Rectal smooth muscle tissue (tissue), 1 donor: ENCODE measurements around the gene MTA2.
"Not testable (repeated sequence)": the region's sequence is repeated elsewhere in the genome, so short reads cannot be mapped to it uniquely, and the experiment has no call there.

Source experiments
- H3K27ac ChIP-seq: one replicate; pipeline ENCODE4 v1.7.0; 2013; ENCODE audit warnings: low read depth, low read length, inconsistent platforms
- H3K27me3 ChIP-seq: one replicate; pipeline ENCODE4 v1.7.0; 2013; ENCODE audit warnings: low read length; ENCODE audit not compliant: control insufficient read depth, insufficient read depth
- H3K36me3 ChIP-seq: one replicate; pipeline ENCODE4 v1.7.0; 2013; ENCODE audit warnings: low read length; ENCODE audit not compliant: control insufficient read depth, insufficient read depth
- H3K4me1 ChIP-seq: one replicate; pipeline ENCODE4 v1.7.0; 2013; ENCODE audit warnings: low read length; ENCODE audit not compliant: control insufficient read depth, insufficient read depth
- H3K4me3 ChIP-seq: one replicate; pipeline ENCODE4 v1.7.0; 2013; ENCODE audit warnings: low read length
- H3K9ac ChIP-seq: one replicate; pipeline ENCODE4 v1.7.0; 2013; ENCODE audit warnings: low read length

The MTA2 gene

DNA sequence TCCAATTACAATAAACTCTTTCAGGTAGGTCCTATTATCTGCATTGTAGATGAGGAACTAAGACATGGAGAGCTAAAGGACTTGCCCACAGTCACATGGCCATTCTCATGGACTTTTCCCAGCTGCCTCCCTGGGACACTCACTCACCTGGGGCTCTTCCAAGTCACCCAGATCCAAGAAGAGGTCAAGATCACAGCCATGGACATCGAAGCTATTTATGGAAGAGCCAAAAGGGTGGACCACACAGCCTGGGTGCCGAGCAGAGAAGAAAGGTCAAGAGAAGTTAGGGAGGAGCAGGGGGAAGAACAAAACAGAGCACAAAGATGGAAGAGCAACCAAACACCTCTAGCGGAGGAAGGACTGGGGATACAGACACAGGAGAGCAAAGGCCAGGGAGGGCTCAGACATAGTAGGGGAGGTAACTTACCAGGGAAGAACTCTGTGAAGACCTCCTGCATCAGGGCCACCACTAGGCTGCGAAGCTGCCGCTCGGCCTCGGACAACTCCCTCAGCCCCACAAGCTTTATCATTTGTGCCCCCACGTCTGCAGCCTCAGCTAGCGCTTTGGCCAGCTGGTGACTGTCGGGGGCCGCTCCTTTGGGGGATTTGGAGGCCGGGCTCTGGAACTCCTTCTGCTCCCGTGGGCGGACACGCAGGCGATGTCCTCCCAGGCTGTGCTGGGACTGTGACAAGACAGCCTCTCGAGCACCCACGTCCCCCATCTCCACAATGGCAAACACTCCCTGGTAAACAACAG, 20.5 kb downstream of the MTA2 start:
- Histone ChIP-seq H3K36me3 (peaks cover 22% of the 10 kb centered on the region), H3K9ac (no peak overlapping the region), H3K4me3 (no peak overlapping the region), H3K27ac (no peak overlapping the region), H3K27me3 (no peaks in the 10 kb centered on the region), H3K4me1 (no peaks in the 10 kb centered on the region)

DNA sequence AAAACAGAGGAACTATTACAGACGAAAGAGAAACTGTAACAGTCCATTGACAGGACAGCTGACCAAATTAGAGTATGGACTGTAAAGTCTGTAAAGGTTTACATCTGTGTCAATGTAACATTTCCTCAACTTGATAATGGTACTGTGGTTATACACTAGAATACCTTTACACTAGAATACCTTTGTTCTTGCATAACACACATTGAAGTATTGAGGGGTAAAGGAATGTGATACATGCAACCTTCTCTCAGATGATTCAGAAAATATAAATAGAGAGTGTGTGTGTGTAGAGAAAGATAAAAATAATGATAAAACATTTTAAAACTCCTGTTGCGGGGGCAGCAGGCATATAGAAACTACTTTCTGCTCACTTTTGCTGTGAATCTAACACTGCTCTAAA, 22.4 kb downstream of the MTA2 start:
- no peak overlapping the region for H3K9ac ChIP-seq
- no peaks in the 10 kb centered on the region for H3K27me3 ChIP-seq
- no peak overlapping the region for H3K4me3 ChIP-seq
- no peak overlapping the region for H3K27ac ChIP-seq
- peaks cover 13% of the 10 kb centered on the region for H3K4me1 ChIP-seq
- peaks cover 19% of the 10 kb centered on the region for H3K36me3 ChIP-seq

DNA sequence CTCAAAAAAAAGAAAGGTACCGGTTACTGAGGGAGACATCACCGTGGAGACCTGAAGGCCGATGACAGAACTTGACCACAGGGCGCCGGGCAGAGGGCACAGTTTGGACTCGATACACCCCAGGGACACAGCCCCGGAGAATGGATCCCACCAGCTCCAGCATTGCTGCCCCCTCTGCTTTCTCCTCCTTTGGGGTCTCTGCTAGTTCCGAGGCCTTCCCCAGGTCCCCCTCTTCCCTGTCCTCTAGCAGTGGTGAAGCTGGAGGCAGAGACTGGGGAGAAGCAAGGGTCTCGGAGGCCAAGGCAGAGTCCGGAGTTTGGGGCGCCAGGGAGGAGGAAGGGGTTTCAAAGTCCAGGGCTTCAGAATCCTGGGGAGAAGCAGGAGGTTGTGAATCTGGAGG, 23.1 kb downstream of the MTA2 start:
- H3K4me3 ChIP-seq: no peak overlapping the region
- no peaks in the 10 kb centered on the region for H3K27me3 ChIP-seq
- peaks cover 14% of the 10 kb centered on the region for H3K4me1 ChIP-seq
- no peak overlapping the region for H3K9ac ChIP-seq
- H3K36me3 ChIP-seq: peaks cover 19% of the 10 kb centered on the region
- no peak overlapping the region for H3K27ac ChIP-seq

DNA sequence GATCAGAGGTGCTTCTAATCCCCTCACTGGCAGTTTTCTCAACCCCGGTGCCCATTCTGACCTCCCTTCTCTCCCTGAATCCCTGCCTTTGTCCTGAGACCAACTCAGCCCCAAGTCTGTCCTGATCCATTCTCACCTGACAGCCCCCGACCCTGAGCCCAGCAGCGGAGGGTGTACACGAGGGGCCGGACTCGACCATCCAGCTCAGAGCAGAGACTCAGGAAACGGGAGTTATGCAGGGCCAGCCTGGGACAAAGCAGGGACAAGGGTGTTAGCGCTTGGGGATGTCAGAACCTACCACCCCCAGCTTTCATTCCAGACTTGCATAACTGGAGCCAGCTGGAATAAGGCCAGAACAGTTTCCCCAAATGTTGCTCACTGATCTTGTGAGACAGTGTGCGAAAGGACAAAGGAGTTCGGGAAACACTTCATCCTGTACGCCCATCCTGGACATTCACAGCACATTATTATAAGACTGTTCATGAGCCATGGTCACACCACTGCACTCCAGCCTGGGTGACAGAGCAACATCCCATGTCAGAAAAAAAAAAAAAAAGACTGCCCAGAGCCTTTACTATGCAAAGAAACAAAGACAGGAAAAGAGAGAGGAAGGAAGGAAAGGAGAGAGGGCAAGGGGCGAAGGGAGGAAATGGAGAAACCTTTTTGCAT, 24.5 kb downstream of the MTA2 start:
- H3K4me1 ChIP-seq: peaks cover 19% of the 10 kb centered on the region
- H3K27ac ChIP-seq: no peak overlapping the region
- no peak overlapping the region for H3K9ac ChIP-seq
- no peaks in the 10 kb centered on the region for H3K27me3 ChIP-seq
- H3K4me3 ChIP-seq: no peak overlapping the region
- peaks cover 21% of the 10 kb centered on the region for H3K36me3 ChIP-seq

DNA sequence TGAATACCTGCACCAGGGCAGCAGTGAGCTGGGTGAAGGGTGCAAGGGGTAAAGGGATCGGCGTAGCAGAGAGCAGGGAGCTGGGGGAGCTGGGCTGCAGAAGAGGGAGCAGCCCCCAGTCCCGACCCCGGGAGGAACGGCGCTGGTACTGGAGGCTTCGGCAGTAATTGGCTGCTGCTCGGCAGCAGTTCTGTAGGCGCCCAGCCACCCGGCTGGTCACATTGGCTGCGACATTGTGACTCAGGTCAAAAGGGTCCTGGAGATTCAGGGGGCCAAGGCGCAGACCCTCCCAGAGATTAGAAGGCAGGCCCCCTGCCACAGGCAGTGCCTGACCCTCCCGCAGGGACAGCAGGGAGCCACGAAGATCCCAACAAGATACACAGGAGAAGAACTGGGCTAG, 25.8 kb downstream of the MTA2 start:
- no peaks in the 10 kb centered on the region for H3K27me3 ChIP-seq
- H3K36me3 ChIP-seq: peaks cover 22% of the 10 kb centered on the region
- peak overlapping the region; percentile 69 for H3K4me3 ChIP-seq
- H3K4me1 ChIP-seq: peaks cover 20% of the 10 kb centered on the region
- no peak overlapping the region for H3K27ac ChIP-seq
- H3K9ac ChIP-seq: no peak overlapping the region

DNA sequence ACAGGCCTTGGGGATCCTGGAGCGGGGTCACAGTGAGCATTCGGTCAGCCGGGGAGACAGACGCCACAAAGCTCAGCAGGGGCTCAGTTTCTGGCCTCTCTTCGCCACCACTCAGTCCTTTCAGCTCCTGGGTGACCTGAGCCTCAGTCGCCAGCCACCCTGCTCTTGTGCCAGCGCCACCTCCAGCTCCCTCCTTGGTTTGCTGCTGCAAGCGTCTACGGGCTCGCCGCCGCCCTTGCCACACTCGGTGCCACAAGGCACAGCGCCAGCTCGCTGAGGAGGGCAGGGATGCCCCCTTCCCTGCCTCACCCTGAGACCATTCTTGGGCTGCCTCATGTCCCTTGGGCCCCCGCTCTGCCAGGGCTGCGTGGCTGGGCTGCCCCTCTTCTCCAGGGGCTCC, 26.5 kb downstream of the MTA2 start:
- Histone ChIP-seq H3K27ac (peak overlapping the region; percentile 91), H3K4me3 (peak overlapping the region; percentile 69), H3K27me3 (no peaks in the 10 kb centered on the region), H3K36me3 (peaks cover 26% of the 10 kb centered on the region), H3K4me1 (peaks cover 20% of the 10 kb centered on the region), H3K9ac (no peak overlapping the region)

DNA sequence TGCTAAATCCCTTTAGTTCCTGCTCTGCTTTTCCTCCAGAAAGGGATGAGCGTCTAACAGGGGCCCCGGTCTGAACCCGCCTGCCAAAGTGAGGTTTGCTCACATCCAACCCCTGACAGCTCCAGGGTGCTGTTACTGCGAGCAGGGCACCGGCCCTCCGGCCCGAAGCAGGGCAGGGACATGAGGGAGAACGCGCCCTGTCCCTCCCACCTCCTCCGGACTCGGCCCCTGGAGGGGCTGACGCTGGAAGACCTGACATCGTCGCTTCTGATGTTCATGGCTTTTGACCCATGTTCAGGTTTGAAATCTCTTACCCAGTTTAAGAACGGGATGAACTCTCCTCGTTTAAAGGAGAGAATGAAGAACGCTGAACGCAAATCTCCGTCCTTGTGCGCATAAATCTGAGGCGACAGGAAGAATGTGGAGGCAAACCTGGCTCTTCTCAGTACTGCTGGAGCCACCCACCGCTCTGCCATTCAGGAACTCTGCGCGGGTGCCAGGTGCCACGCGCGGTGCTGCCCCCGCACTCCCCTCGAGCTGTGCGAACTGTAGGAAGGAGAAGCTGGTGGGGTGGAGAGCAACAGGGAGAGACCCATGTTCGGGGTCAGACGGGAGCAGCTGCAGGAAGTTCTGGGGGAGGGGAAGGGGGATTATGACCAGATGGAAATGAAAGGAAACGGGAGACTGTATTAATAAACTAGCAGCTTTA, 27.1 kb downstream of the MTA2 start:
- Histone ChIP-seq H3K36me3 (peaks cover 27% of the 10 kb centered on the region), H3K4me1 (peaks cover 20% of the 10 kb centered on the region), H3K27ac (peak overlapping the region; percentile 91), H3K27me3 (no peaks in the 10 kb centered on the region), H3K9ac (peak overlapping the region; percentile 71), H3K4me3 (peak overlapping the region; percentile 69)

DNA sequence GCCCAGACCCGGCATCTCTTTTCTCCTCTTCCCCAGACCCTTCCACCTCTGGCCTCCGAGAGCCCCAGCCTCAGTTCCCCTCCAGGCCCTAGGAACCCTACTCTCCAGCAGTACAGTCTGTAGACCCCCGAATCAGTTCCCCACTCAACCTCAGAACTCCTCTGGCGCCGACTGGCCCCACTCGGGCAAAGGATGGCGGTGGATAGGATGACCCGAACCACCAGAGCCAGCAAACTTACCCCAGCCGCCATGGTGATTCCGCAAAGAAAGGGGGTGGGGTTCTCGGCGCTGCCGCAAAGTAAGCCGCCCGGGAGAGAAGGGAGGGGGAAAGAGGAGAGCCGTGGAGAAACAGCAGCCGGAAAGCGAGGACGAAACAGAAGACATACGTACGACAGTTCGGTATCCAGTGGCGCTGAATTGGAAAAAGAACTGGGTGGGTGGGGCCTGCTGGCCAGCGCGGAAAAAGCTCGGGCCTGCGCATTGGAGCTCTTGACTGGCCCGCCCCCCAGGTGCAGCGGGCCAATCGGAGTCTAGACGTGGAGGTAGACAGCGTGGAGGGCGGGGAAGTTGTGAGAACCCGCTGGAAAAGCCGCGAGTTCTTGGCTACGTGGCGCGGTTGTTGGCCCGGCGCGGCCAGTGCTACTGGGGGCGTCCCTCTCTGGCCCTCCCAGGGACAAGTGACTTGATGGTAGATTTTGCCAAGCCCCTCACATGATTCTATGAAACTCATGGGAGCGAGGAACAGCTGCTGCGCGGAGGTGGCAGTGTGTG, 27.9 kb downstream of the MTA2 start, which contains the start of gene EEF1G:
EEF1G (minus strand) TSS at position 300 of the 771 bp plus-strand sequence; CDS start at position 251, 49 bp downstream.
- Histone ChIP-seq H3K27me3 (no peaks in the 10 kb centered on the region), H3K4me1 (peaks cover 20% of the 10 kb centered on the region), H3K36me3 (peaks cover 32% of the 10 kb centered on the region), H3K4me3 (peak within 1 kb of the TSS; percentile 96), H3K27ac (peak within 1 kb of the TSS; percentile 91), H3K9ac (peak within 1 kb of the TSS; percentile 71)

DNA sequence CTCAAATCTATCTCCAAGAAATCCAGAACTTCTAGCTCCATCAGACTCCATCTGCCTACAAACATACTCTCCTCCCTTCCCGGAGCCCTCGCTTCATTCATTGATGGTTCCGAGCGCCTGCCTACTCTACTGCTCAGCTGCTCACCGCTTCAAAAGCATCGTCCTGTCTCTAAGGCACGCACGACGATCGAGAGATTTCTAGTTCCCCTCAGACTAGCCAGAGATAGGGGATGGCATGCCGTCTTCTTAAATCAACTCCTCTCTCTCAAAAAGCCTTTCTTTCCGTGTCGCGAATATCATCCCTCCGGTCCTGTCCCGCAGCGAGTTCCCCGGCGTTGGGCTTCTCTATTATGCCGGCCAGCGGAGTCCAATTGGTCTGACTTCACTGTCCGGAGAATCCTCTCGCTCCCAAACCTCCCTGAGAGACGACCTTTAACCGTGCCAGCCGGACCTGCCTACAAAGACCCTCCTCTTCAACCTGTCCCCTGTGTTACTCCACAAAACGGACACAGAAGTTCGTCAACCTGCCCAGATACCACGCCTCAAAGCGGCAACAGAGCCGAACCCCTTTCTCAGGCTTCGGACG, 28.6 kb downstream of the MTA2 start:
- peak overlapping the region; percentile 47 for H3K9ac ChIP-seq
- peaks cover 29% of the 10 kb centered on the region for H3K36me3 ChIP-seq
- H3K27me3 ChIP-seq: no peaks in the 10 kb centered on the region
- peak overlapping the region; percentile 75 for H3K27ac ChIP-seq
- peaks cover 20% of the 10 kb centered on the region for H3K4me1 ChIP-seq
- peak overlapping the region; percentile 96 for H3K4me3 ChIP-seq

DNA sequence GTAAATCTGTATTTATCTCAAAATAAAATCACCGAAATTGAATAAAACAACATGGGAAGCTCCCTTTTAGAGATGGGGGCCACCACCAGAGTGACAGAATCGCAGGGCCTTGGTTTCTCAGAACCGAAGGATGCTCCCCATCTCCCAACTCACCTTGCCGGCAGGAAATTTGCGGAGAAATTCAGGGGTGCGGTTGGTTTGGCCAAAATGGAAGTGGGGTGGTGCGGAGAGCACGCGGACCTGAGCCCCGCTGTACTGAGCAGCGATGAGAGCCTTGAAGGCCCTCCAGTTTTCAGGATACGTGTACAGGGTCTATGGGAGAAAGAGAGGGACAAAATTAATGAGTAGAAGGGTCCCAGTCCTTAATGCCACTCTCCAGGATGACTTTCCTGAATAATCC, 29.2 kb downstream of the MTA2 start:
- Histone ChIP-seq H3K36me3 (peaks cover 31% of the 10 kb centered on the region), H3K27me3 (no peaks in the 10 kb centered on the region), H3K27ac (no peak overlapping the region), H3K4me1 (peaks cover 20% of the 10 kb centered on the region), H3K9ac (no peak overlapping the region), H3K4me3 (peak overlapping the region; percentile 96)

DNA sequence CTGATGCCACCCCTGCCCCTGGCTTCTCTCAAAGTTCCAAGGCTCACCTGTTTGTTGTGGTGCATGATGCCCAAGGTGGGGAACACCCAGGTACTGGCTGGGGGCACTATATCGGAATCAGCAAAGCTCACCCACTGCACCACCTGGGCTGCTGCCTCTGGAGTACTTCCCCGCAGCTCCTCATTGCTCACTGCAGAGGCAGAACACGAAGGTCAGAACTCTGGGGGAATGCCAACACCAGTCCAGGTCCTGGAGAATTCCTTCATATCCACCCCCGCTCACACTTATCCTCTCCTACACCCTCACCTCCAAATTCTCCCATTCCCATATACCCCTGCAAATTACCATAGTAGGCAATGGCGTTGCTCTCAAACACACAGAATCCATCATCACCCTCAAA, 30.2 kb downstream of the MTA2 start:
- Histone ChIP-seq H3K36me3 (peaks cover 35% of the 10 kb centered on the region), H3K4me1 (peaks cover 20% of the 10 kb centered on the region)
- H3K27ac ChIP-seq, H3K9ac ChIP-seq, H3K4me3 ChIP-seq, H3K27me3 ChIP-seq: not testable (repeated sequence)
